ENCODE measurements around the gene OTOA.
"Not testable (repeated sequence)": the region's sequence is repeated elsewhere in the genome, so short reads cannot be mapped to it uniquely, and the experiment has no call there.

Gene OTOA

GRCh38 chr16:21713549-21714368 lies 50.0 kb downstream of the OTOA start:
- peaks cover 4% of the 10 kb centered on the region for H3K27me3 ChIP-seq (ENCODE audit: control insufficient read depth, insufficient read depth, low read length)
- no peaks in the 10 kb centered on the region for H3K9me3 ChIP-seq (ENCODE audit: control insufficient read depth, low read length)
- H3K4me1 ChIP-seq (ENCODE audit: control insufficient read depth, insufficient read depth, low read length) = no peaks in the 10 kb centered on the region
- H3K36me3 ChIP-seq (ENCODE audit: control insufficient read depth, insufficient read depth, low read length) = no peaks in the 10 kb centered on the region
- no peak overlapping the region for H3K4me3 ChIP-seq (ENCODE audit: low read length)
- no peak overlapping the region for H3K9ac ChIP-seq (ENCODE audit: low read length)

- not testable (repeated sequence) for H3K9ac ChIP-seq (ENCODE audit: low read length); H3K4me1 ChIP-seq (ENCODE audit: control insufficient read depth, insufficient read depth, low read length); H3K4me3 ChIP-seq (ENCODE audit: low read length); H3K27me3 ChIP-seq (ENCODE audit: control insufficient read depth, insufficient read depth, low read length); H3K9me3 ChIP-seq (ENCODE audit: control insufficient read depth, low read length); H3K36me3 ChIP-seq (ENCODE audit: control insufficient read depth, insufficient read depth, low read length)
Measured at GRCh38 chr16:21714369-21714618, 50.5 kb downstream of the OTOA start.

GRCh38 chr16:21717608-21718007 lies 53.8 kb downstream of the OTOA start:
- peaks cover 4% of the 10 kb centered on the region for H3K27me3 ChIP-seq (ENCODE audit: control insufficient read depth, insufficient read depth, low read length)
- no peaks in the 10 kb centered on the region for H3K4me1 ChIP-seq (ENCODE audit: control insufficient read depth, insufficient read depth, low read length)
- H3K9ac ChIP-seq (ENCODE audit: low read length) = no peak overlapping the region
- H3K9me3 ChIP-seq (ENCODE audit: control insufficient read depth, low read length) = no peaks in the 10 kb centered on the region
- no peak overlapping the region for H3K4me3 ChIP-seq (ENCODE audit: low read length)
- no peaks in the 10 kb centered on the region for H3K36me3 ChIP-seq (ENCODE audit: control insufficient read depth, insufficient read depth, low read length)

GRCh38 chr16:21719283-21719682 lies 55.5 kb downstream of the OTOA start:
- no peak overlapping the region for H3K9ac ChIP-seq (ENCODE audit: low read length)
- H3K27me3 ChIP-seq (ENCODE audit: control insufficient read depth, insufficient read depth, low read length) = peaks cover 4% of the 10 kb centered on the region
- no peaks in the 10 kb centered on the region for H3K4me1 ChIP-seq (ENCODE audit: control insufficient read depth, insufficient read depth, low read length)
- H3K4me3 ChIP-seq (ENCODE audit: low read length) = no peak overlapping the region
- H3K9me3 ChIP-seq (ENCODE audit: control insufficient read depth, low read length) = no peaks in the 10 kb centered on the region
- no peaks in the 10 kb centered on the region for H3K36me3 ChIP-seq (ENCODE audit: control insufficient read depth, insufficient read depth, low read length)

- peaks cover 4% of the 10 kb centered on the region for H3K27me3 ChIP-seq (ENCODE audit: control insufficient read depth, insufficient read depth, low read length)
- no peak overlapping the region for H3K4me3 ChIP-seq (ENCODE audit: low read length)
- H3K36me3 ChIP-seq (ENCODE audit: control insufficient read depth, insufficient read depth, low read length) = no peaks in the 10 kb centered on the region
- H3K4me1 ChIP-seq (ENCODE audit: control insufficient read depth, insufficient read depth, low read length) = no peaks in the 10 kb centered on the region
- no peak overlapping the region for H3K9ac ChIP-seq (ENCODE audit: low read length)
- H3K9me3 ChIP-seq (ENCODE audit: control insufficient read depth, low read length) = no peaks in the 10 kb centered on the region
Measured at GRCh38 chr16:21720533-21720932, 56.8 kb downstream of the OTOA start.

DNA sequence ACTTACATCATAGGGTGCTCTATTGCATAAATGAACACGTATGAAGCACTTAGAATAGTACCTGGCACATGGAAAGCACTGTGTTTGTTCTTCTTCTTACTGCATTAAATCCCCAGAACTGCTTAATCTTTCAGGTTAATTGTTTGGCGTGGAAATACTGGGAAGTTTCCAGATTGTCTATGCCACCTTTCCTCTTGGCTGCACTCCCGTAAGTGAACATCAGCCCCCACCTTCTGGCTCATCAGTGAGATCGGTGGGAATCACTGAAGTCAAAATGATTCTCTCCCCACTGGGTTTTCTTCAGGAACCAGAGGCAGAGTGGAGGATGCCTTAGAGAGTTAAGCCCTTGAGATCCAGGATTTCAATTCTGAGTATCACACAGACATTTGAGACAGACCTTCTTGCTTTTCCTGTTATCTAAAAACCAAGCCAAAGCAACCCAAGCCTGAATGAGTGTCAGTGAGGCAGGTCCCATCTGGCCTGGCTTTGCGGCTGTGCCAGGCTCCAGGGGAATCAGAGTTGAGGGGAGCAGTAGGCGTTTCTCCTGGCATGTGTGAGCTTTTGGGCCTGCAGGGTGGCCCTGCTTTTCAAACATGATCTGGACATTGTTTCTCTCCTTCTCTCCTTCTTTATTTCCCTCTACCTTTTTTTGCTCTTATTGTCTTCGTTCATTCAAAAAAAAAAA lies 59.1 kb downstream of the OTOA start:
- no peaks in the 10 kb centered on the region for H3K4me1 ChIP-seq (ENCODE audit: control insufficient read depth, insufficient read depth, low read length)
- H3K4me3 ChIP-seq (ENCODE audit: low read length) = no peak overlapping the region
- H3K9me3 ChIP-seq (ENCODE audit: control insufficient read depth, low read length) = no peaks in the 10 kb centered on the region
- H3K36me3 ChIP-seq (ENCODE audit: control insufficient read depth, insufficient read depth, low read length) = no peaks in the 10 kb centered on the region
- no peaks in the 10 kb centered on the region for H3K27me3 ChIP-seq (ENCODE audit: control insufficient read depth, insufficient read depth, low read length)
- H3K9ac ChIP-seq (ENCODE audit: low read length) = no peak overlapping the region

GRCh38 chr16:21723532-21723931 lies 59.8 kb downstream of the OTOA start:
- no peaks in the 10 kb centered on the region for H3K36me3 ChIP-seq (ENCODE audit: control insufficient read depth, insufficient read depth, low read length)
- no peaks in the 10 kb centered on the region for H3K4me1 ChIP-seq (ENCODE audit: control insufficient read depth, insufficient read depth, low read length)
- no peak overlapping the region for H3K9ac ChIP-seq (ENCODE audit: low read length)
- H3K27me3 ChIP-seq (ENCODE audit: control insufficient read depth, insufficient read depth, low read length) = no peaks in the 10 kb centered on the region
- no peaks in the 10 kb centered on the region for H3K9me3 ChIP-seq (ENCODE audit: control insufficient read depth, low read length)
- no peak overlapping the region for H3K4me3 ChIP-seq (ENCODE audit: low read length)

- Histone ChIP-seq H3K36me3 (ENCODE audit: control insufficient read depth, insufficient read depth, low read length) (no peaks in the 10 kb centered on the region), H3K9me3 (ENCODE audit: control insufficient read depth, low read length) (no peaks in the 10 kb centered on the region), H3K27me3 (ENCODE audit: control insufficient read depth, insufficient read depth, low read length) (no peaks in the 10 kb centered on the region), H3K4me3 (ENCODE audit: low read length) (no peak overlapping the region), H3K4me1 (ENCODE audit: control insufficient read depth, insufficient read depth, low read length) (no peaks in the 10 kb centered on the region), H3K9ac (ENCODE audit: low read length) (no peak overlapping the region)
Measured at GRCh38 chr16:21727344-21727743, 63.6 kb downstream of the OTOA start.

DNA sequence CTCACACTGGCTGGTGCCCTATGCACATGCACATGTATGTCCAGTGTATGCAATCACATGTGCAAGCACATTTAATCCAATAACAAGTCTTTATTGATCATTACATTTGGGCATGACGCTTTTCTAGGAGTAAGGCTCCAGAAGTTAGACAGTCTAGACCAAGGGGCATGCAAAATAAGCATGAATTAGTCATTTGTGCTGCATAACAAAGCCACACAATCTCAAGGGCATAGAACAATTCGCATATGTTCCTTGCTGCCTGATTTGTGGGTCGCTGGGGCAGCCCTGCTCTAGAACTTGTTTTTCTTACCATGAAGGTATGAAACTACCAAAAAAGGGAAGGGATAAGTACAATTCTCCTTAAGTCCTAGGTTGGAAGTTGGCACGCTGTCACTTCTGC lies 67.5 kb downstream of the OTOA start:
- not testable (repeated sequence) for H3K9ac ChIP-seq (ENCODE audit: low read length); H3K4me3 ChIP-seq (ENCODE audit: low read length); H3K36me3 ChIP-seq (ENCODE audit: control insufficient read depth, insufficient read depth, low read length); H3K27me3 ChIP-seq (ENCODE audit: control insufficient read depth, insufficient read depth, low read length); H3K4me1 ChIP-seq (ENCODE audit: control insufficient read depth, insufficient read depth, low read length); H3K9me3 ChIP-seq (ENCODE audit: control insufficient read depth, low read length)

DNA sequence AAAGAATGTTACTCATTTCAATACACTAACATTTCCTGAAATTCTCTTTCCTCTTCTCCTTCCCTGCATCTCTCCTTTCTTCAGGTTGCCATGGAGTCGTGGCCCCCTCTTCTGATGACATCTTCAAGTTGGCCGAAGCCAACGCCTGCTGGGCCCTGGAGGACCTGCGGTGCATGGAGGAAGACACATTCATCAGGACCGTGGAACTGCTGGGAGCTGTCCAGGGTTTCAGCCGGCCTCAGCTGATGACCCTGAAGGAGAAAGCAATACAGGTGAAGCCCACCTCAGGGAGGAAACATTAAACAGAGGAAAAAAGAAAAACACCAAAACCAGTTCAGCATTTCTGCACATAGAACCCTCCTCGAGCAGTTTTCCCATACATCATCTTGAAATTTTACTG lies 76.9 kb downstream of the OTOA start:
- H3K27me3 ChIP-seq (ENCODE audit: control insufficient read depth, insufficient read depth, low read length); H3K36me3 ChIP-seq (ENCODE audit: control insufficient read depth, insufficient read depth, low read length); H3K4me3 ChIP-seq (ENCODE audit: low read length); H3K4me1 ChIP-seq (ENCODE audit: control insufficient read depth, insufficient read depth, low read length); H3K9ac ChIP-seq (ENCODE audit: low read length); H3K9me3 ChIP-seq (ENCODE audit: control insufficient read depth, low read length): not testable (repeated sequence)

DNA sequence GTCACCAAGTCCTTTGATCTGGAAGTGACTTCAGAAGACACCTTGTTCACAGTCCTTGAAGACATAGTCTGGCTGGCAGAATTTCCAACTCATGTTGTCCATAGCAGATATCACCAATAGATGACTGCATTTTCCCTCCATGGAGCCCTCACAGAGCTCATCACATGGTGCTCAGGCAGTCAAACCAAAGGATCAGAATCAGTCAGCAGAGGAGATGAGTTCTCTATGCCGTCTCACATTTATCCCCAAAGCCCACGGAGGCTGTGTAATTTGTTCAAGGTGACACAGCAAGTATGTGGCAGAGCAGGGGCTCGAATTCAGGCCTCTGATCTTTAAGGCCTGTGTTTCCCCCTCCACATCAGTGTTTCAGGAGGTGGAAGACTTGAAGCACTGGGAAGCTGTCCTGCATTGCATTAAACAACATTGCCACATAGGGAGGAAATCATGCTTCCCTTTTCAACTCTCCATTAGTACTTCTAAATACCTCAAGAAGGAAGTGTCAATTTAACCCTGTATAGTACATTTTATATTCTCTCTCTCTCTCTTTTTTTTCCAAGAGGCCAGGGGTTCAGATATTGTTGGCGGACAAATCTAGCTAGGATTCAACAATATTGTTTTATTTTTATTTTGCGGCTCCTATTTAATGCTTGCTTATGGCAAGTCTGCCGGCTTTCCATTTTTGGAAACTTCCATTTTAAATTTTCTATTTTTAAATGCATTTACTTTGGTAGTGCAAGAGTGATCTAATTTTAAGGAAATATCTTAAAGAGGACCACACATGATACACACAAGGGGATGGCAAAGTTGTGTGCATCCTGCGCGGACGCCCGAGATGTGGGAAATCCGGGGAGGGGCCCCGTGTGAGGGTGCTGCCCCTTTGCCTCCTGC lies 92.7 kb downstream of the OTOA start:
- not testable (repeated sequence) for H3K36me3 ChIP-seq (ENCODE audit: control insufficient read depth, insufficient read depth, low read length); H3K9me3 ChIP-seq (ENCODE audit: control insufficient read depth, low read length); H3K4me1 ChIP-seq (ENCODE audit: control insufficient read depth, insufficient read depth, low read length); H3K27me3 ChIP-seq (ENCODE audit: control insufficient read depth, insufficient read depth, low read length); H3K9ac ChIP-seq (ENCODE audit: low read length); H3K4me3 ChIP-seq (ENCODE audit: low read length)

- not testable (repeated sequence) for H3K4me3 ChIP-seq (ENCODE audit: low read length); H3K9me3 ChIP-seq (ENCODE audit: control insufficient read depth, low read length); H3K36me3 ChIP-seq (ENCODE audit: control insufficient read depth, insufficient read depth, low read length); H3K4me1 ChIP-seq (ENCODE audit: control insufficient read depth, insufficient read depth, low read length); H3K9ac ChIP-seq (ENCODE audit: low read length); H3K27me3 ChIP-seq (ENCODE audit: control insufficient read depth, insufficient read depth, low read length)
Measured at GRCh38 chr16:21757080-21757671, 93.4 kb downstream of the OTOA start.
